Upper lobe of left lung (tissue), 4 donors: Measurements from ENCODE around the gene ARHGAP8.

Experiments used
- CTCF ChIP-seq, 6 experiments: fragments of 450-650 bp in 4 of 6; fragments of 200-600 bp in 2 of 6; sonication (generic) in 2 of 6; IDR thresholded peaks; one replicate each; pipeline ENCODE4 v1.5.1; 2016 to 2019; ENCODE audit warnings: antibody characterized with exemption in 6 of 6
- POLR2A ChIP-seq, 4 donors: fragments of 450-650 bp; IDR thresholded peaks; one replicate each; pipeline ENCODE4 v1.5.1; 2016 to 2017; ENCODE audit warnings: antibody characterized with exemption in 4 of 4, mild to moderate bottlenecking in 2 of 4

GRCh38 chr22:44786136-44786535 lies 33.8 kb downstream of the ARHGAP8 start:
- TF ChIP-seq CTCF (IDR thresholded peaks at IDR 0.05) (no peak), POLR2A (IDR thresholded peaks at IDR 0.05) (no peak)
